ENCODE results near the gene NDUFA1. TPM values are rescaled to one million over a fixed set of nuclear protein-coding genes. Genes with fewer than 3 reads are reported as not detected.
A peak's percentile ranks its signal among the peaks of the same experiment; 100 is the strongest.

Gene NDUFA1
- total and polyA plus RNA-seq, 12 donors = 46.7 to 572 (median 113) TPM

DNA sequence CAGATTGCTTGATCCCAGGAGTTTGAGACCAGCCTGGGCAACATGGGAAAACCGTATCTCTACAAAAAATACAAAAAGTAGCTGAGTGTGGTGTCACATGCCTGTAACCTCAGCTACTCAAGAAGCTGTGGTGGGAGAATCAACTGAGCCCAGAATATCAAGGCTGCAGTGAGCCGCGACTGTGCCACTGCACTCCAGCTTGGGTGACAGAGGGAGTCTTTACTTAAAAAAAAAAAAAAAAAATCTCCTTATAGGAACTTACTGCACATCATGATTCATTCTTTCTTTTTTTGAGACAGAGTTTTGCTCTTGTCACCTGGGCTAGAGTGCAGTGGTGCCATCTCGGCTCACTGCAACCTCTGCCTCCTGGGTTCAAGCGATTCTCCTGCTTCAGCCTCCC, 43.2 kb upstream of the NDUFA1 start:
- 86 to 100% (median 91%) methylated on average over 5 of the region's 5 CpGs for WGBS, 4 donors
- no peaks in the 10 kb centered on the region for H3K9me3 ChIP-seq (replicated peaks in 1 of 3)
- TF ChIP-seq POLR2A (IDR thresholded peaks at IDR 0.05) = no peak
- TF ChIP-seq, protein P1, sequence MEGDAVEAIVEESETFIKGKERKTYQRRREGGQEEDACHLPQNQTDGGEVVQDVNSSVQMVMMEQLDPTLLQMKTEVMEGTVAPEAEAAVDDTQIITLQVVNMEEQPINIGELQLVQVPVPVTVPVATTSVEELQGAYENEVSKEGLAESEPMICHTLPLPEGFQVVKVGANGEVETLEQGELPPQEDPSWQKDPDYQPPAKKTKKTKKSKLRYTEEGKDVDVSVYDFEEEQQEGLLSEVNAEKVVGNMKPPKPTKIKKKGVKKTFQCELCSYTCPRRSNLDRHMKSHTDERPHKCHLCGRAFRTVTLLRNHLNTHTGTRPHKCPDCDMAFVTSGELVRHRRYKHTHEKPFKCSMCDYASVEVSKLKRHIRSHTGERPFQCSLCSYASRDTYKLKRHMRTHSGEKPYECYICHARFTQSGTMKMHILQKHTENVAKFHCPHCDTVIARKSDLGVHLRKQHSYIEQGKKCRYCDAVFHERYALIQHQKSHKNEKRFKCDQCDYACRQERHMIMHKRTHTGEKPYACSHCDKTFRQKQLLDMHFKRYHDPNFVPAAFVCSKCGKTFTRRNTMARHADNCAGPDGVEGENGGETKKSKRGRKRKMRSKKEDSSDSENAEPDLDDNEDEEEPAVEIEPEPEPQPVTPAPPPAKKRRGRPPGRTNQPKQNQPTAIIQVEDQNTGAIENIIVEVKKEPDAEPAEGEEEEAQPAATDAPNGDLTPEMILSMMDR (IDR thresholded peaks at IDR 0.05) = no peak
- intact Hi-C loops (cut with DNase I) = no loop called here
- H3K27ac ChIP-seq = no peak overlapping the region
- H3K27me3 ChIP-seq = no peaks in the 10 kb centered on the region
- no peaks in the 10 kb centered on the region for H3K4me1 ChIP-seq (replicated peaks in 1 of 2)
- no peak overlapping the region for H3K4me3 ChIP-seq
- no peak for DNase-seq
- peaks cover 0 to under 1% of the 10 kb centered on the region in 2 donors for H3K36me3 ChIP-seq (replicated peaks in 1 of 2)

DNA sequence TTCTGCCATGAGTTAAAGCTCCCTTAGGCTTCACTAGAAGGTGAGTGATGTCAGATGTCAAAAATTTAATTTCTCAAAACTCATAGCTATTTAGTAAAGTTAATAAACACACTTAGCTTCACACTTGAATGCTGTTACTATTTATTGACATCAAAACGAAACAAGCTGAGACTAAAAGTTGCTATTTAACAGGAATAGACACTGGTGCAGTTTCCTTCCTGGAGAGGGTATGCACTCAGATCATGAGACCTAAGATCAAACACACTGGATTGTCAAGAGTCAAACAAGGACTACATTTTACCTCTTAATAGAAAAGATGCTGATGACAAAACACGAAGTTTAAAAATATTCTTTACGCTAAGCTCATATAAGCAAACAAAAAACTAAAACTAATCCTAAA, 37.7 kb upstream of the NDUFA1 start:
- no peak for TF ChIP-seq POLR2A (IDR thresholded peaks at IDR 0.05)
- TF ChIP-seq, protein P1 (IDR thresholded peaks at IDR 0.05) = no peak
- H3K36me3 ChIP-seq (replicated peaks in 1 of 2) = peaks cover 0 to 20% of the 10 kb centered on the region in 2 donors
- no peak overlapping the region for H3K4me3 ChIP-seq
- H3K27me3 ChIP-seq = no peaks in the 10 kb centered on the region
- H3K9me3 ChIP-seq (replicated peaks in 1 of 3) = no peaks in the 10 kb centered on the region
- DNase-seq = no peak
- intact Hi-C loops (cut with DNase I) = no loop called here
- no peaks in the 10 kb centered on the region for H3K4me1 ChIP-seq (replicated peaks in 1 of 2)
- 75 to 94% (median 83%) methylated on average over 3 of the region's 3 CpGs for WGBS, 4 donors
- no peak overlapping the region for H3K27ac ChIP-seq

DNA sequence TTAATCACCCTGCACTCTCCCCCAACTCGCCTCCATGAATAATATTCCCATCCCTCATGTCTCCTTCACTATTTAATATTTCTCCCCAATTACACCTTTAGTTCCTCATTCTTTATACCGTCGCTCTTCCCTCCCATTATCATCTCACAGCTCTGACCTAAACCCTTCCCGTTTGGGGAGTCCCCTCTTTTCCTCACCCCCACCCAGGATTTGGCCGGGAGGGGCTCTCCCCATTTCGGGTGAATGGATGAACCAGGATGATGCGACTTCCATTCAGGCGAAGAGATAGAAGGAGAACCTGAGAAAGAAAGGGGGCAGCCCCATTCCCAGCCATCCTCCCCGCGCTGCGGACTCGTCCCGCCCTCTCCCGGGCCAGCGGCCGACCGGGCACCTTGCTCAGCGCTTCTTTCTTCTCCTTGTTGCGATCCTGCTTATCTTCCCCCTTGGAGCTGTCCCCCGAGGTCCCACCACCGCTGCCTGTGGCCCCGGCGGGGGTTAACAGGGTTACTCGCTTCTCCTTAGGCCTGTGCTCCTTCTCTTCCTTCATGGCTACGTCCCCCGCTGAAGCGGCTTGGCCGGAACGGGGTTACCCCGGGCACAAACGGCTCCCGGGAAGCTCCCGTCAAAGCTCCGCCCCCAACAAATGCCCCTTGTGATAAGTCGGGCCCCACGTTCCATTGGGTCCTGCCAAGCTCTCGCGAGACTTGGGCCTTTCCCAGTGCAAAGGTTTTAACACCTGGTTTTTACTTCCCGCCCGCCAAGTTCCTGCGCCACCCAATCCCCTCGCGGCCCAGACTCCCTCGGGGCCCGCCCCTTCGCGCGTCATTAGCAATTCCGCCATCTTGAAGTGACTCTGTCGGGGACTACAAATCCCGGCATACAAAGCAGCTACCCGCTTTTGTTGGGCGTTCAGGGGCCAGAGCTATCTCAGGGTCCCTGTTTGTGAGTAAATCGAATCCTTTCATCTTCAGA, 19.0 kb upstream of the NDUFA1 start, which contains the start of gene UPF3B:
Gene UPF3B, minus strand, starts transcription at position 582 of the 972 bp plus-strand sequence. Its CDS starts 35 bp downstream, at position 547.
- TF ChIP-seq POLR2A (IDR thresholded peaks at IDR 0.05) = peak; percentile 22 to 76
- TF ChIP-seq, protein P1 (IDR thresholded peaks at IDR 0.05) = no peak
- H3K36me3 ChIP-seq (replicated peaks in 1 of 2) = no peaks in the 10 kb centered on the region
- no peaks in the 10 kb centered on the region for H3K27me3 ChIP-seq
- peak within 1 kb of the TSS; percentile 68 to 96 (median 76) for H3K27ac ChIP-seq
- no peaks in the 10 kb centered on the region for H3K9me3 ChIP-seq (replicated peaks in 1 of 3)
- intact Hi-C loops (cut with DNase I) = no loop called here
- DNase-seq = peak; percentile 94 to 99 (median 98)
- H3K4me1 ChIP-seq (replicated peaks in 1 of 2) = no peaks in the 10 kb centered on the region
- H3K4me3 ChIP-seq = peak within 1 kb of the TSS in 3 of 4 donors; percentile 32 to 77 (median 33)
- 0 to 40% (median 11%) methylated on average over 16 to 54 of the region's 54 CpGs for WGBS, 4 donors

DNA sequence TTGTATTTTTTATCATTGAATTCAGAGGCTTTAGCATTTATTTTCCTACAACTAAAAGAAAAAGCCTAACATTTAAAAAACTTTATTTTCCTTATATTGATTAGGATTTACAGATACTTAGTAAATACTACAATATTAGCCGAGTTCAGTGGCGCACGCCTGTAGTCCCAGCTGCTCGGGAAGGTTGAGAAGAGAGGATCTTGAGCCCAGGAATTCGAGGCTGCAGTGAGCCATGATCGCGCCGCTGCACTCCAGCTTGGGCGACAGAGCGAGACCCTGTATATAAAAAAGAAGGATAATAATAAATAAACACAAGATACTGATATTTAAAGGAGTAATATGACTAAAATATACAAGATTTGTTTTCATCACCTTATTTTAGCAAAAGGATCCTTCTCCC, 18.2 kb upstream of the NDUFA1 start:
- peak overlapping the region in 1 of 4 donors; percentile 77 for H3K4me3 ChIP-seq
- H3K27me3 ChIP-seq = no peaks in the 10 kb centered on the region
- WGBS, 4 donors = 23 to 52% (median 39%) methylated on average over 10 of the region's 10 CpGs
- H3K9me3 ChIP-seq (replicated peaks in 1 of 3) = no peaks in the 10 kb centered on the region
- TF ChIP-seq POLR2A (IDR thresholded peaks at IDR 0.05) = no peak
- TF ChIP-seq, protein P1 (IDR thresholded peaks at IDR 0.05) = no peak
- DNase-seq = peak in 1 of 7 donors; percentile 2
- H3K36me3 ChIP-seq (replicated peaks in 1 of 2) = no peaks in the 10 kb centered on the region
- H3K4me1 ChIP-seq (replicated peaks in 1 of 2) = no peaks in the 10 kb centered on the region
- peak overlapping the region in 2 of 5 donors; percentile 38 to 76 for H3K27ac ChIP-seq
- intact Hi-C loops (cut with DNase I) = no loop called here
